IPS DF 4.7 (cell line): ENCODE results near the gene LRRC14B.

Source experiments
- DNase-seq: peaks from one replicate; pipeline ENCODE4 v3.0.0-alpha.2; 2013; ENCODE audit warnings: low spot score; ENCODE audit errors: extremely low read depth

LRRC14B gene

DNA sequence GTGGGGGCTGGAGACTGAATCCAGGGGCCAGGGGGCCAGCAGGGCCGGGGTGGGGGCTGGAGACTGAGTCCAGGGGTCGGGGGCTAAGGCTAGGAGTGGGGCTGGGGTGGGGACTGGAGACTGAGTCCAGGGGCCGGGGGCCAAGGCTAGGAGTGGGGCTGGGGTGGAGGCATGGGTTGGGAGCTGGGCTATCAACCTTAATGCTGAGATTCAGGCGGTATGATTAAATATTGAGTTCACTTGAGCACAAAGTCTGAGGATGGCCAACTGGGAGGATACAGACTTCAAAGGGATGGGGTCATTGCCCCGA lies 17.0 kb upstream of the LRRC14B start:
- DNase-seq = no peak

- no peak for DNase-seq
Observed at GRCh38 chr5:174876-175465, 16.3 kb upstream of the LRRC14B start.

- DNase-seq = no peak
Observed at GRCh38 chr5:176296-176823, 14.9 kb upstream of the LRRC14B start.

DNA sequence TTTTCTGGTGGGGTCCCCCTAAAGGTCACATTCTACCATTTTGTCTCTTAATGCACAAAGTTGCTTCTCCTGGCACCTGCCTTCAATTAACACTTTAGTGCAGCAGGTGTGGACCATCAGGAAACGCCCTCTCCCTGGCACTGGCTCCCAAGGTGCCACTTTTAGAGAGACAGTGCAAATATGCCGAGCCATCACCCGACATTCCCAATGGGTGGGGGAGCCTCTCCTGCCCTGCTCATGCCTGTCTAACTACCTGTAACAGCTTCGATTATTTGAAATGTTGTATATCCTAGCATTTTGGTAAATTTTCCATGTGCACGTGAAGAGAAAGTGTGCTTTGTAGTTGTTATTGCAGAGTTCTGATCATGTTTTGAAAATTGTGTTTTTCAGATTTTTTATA lies 13.2 kb upstream of the LRRC14B start:
- DNase-seq = no peak

DNA sequence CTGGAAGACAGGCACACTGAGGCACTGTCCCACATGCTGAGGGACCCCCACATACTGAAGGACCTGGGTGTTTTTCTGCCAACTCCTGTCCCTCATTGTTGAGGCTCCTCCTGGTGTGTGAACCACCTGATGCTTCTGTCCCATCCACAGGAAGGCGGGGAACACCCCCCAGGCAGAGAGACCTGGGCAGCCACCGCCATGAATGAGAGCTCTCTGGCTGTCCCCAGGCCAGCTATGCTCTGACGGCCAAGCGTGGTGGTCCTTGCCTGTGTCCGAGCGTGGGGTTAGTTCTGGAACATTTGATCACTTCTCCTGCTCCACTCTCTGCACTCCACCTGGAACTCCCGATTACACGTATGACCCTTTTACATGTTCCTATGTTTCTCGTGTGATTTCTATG lies 11.9 kb upstream of the LRRC14B start:
- DNase-seq = no peak

- DNase-seq = no peak
Observed at GRCh38 chr5:180286-180918, 10.9 kb upstream of the LRRC14B start.

- no peak for DNase-seq
Observed at GRCh38 chr5:181160-181559, 10.1 kb upstream of the LRRC14B start.

- DNase-seq = no peak
Observed at GRCh38 chr5:181566-181965, 9.7 kb upstream of the LRRC14B start.

DNA sequence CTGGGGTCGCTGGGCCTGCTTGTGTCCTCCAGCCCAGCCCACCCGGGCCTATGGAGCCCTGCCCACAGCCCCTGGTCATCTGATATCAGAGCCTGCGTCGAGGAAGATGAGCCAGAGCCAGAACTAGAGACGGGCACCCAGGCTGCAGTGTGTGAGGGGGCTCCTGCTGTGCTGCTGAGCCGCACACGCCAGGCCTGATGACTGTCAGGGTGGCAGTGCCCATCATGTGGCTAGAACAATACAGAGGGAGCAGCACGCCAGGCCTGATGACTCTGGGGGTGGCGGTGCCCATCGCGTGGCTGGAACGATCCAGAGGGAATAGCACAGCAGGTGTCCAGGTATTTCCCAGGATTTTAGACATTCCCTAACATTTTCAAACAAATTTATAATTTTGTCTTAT lies 9.2 kb upstream of the LRRC14B start:
- DNase-seq = no peak

GRCh38 chr5:184471-184870 lies 6.8 kb upstream of the LRRC14B start:
- DNase-seq = no peak

- DNase-seq = no peak
Observed at GRCh38 chr5:185095-186070, 5.9 kb upstream of the LRRC14B start.

GRCh38 chr5:186091-187041 lies 4.9 kb upstream of the LRRC14B start:
- DNase-seq = no peak

DNA sequence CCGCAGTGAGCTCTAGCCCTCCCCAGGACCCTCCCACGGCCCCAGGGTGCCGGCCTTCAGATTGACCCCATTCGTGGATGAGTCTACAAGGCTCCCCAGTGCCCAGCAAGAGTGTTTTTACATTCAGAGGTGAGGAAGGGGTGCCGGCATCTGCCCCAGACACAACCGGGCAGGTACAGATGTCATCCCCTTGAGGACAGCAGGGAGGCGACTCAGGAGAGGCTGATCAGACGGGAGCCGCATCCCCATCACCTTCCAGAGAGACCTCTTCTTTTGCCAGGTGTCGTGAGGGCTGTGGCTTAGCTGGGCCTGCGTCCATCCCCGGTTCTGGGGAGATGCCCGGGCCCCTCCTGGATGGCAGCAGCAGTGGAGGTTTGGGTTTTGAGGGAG lies 4.3 kb upstream of the LRRC14B start:
- DNase-seq = no peak

GRCh38 chr5:187617-188451 lies 3.5 kb upstream of the LRRC14B start:
- no peak for DNase-seq

GRCh38 chr5:188488-189481 lies 2.5 kb upstream of the LRRC14B start:
- peak; percentile 60 for DNase-seq

DNA sequence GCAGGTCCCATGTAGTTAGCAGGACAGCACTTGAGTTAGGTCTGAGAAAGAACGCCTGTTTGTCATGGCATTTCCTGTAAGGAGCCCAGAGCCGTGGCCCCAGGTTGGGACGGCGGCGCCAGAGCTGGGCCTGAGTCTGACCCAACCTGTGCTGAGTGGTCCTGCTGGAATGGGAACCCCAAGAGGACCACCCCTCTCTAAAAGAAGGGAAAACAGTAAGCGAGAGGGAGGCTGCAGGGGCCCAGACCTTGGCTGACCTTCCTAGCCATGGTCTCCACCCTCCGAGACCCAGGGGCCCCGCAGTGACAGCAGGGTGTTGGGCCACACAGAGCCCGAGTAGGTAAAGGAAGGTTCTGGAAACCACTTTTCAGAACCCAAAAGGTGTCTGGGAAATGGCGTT lies 1.8 kb upstream of the LRRC14B start:
- DNase-seq = no peak

DNA sequence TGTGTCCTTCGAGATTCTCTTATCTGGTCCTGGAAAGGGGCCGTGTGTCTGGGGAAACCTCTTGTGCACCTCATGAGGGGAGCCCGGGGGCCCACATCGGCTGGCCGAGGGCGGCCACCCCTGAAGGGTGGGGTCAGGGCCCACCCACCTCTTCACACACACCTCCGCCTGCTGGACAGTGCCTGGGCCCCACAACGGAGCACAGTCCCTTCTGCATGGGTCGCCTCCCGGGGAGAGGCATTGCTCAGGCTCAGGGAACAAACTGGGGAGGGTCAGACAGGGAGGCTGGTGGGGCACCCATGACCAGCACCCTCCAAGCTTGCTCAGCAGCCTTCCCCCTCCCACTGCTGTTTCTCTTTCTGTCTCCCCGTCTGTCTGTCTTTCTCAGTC lies 1.3 kb upstream of the LRRC14B start:
- no peak for DNase-seq

DNA sequence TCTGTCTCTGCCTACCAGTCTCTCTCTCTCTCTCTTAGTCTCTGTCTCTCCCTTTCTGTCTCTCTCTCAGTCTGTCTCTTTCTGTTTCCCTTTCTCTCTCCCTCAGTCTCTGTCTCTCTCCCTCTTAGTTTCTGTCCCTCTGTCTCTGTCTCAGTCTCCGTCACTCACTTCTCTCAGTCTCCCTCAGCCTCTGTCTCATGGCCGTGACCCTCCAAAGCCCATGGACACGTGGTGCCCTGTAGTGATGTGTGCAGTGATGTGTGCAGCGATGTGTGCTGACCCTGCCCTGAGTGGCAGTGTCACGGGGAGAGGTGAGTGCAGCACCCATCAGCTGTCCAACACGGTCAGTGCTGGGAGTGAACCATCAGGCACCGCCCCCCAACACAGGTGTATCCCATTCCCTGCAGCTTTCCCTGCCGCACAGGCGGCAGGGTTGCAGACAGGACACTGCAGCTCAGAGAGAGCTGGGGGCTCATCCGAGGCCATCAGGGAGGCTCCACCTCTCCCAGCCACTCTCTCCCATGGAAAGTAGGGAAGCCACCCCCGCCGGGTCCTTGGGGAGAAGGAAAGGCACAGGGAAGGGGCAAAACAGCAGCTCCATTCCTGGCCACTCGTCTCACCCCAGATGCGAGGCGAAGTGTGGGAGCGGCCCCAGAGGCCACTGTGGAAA lies 794 bp upstream of the LRRC14B start:
- DNase-seq = no peak
